GM18520 (cell line): ENCODE results near the gene BRINP2.

ENCODE experiments used
- ATAC-seq: cut with Tn5 transposase; IDR thresholded peaks from one replicate; pipeline ENCODE4 v1.9.1; 2021; ENCODE audit not compliant: unreplicated experiment

The BRINP2 gene

DNA sequence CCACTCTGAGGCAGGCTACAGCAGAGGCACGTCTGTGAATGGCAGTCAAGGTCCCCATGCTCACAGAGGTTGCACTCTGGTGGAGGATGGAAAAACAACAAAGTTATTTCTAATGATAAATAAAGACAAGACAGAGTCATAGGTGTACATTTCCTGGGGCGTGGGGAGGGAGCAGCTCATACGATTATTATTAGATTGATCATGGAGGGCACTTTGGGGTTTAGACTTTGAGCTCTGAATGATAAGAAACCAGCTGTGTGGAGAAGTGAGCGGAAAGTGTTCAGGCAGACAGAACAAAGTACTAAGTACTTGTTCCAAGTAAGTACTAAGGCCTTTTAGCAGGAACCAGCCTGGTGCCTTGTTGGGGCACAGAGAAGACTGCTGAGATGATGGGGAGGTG is 86.8 kb downstream of the BRINP2 start:
- ATAC-seq: no peak

GRCh38 chr1:177270863-177271262 is 100.1 kb downstream of the BRINP2 start:
- no peak for ATAC-seq

GRCh38 chr1:177273141-177273540 is 102.4 kb downstream of the BRINP2 start:
- ATAC-seq: no peak

DNA sequence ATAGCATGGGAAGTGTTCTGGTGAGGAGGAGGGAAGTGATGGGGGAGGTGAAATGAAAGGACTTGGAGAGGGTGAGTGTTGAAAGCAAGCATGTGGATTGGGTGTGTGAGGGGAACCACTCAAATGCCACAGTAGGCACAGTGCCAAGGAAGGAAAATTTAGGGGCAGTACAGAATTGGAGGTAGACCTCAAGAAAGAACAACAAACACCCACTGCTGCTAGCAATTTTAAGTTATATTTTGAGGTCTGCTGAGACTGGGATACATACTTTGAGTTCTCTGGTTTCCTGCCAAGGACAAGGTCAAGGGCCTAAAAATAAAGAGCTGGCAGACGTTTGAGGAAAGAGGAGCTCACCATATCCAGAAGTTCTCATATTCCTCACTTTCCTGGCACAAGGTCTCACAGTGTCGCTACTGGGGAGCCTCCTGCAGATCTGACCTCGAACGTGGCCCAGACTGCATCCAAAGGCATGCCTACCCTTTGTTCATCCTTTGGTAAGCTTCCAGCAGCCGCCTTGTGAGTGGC is 104.0 kb downstream of the BRINP2 start:
- no peak for ATAC-seq

GRCh38 chr1:177275736-177276135 is 105.0 kb downstream of the BRINP2 start:
- no peak for ATAC-seq

GRCh38 chr1:177278626-177279390 is 108.0 kb downstream of the BRINP2 start:
- ATAC-seq: no peak

DNA sequence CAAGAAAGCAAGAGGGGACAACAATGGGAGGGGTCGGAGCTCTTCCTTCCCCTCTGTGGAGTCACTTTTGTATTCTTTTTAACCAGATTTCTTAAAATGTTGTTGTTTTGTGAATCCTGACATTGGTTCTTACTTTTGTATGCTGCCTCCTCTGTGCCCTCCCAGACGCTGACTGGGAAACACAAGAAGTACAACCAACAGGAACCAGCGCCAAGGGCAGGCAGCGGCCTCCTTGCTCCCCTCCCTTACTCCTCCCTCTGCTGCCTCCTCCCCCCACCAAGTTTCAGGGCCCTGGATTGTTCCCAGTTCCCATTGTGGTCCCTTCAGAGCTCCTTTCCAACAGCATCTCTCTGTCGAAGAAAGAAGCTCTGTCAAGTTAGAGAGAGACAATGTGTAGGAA is 111.1 kb downstream of the BRINP2 start:
- no peak for ATAC-seq

DNA sequence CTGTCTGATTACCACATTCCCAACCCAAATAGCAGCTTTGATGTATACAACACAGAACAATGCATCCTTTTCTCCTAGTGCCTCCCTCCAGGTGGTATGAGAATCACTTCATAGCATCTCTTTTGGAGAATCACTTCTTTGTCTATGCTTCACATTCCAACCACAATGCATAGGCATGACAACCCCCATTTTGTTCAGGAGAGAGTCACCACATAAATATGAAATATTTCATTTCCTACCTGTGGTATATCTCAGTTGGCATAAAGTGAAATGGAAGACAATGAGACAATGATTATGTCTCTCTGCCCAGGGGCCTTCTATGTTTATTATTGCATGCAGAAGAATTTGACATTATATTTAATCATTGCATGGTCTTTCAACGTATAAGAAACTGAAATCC is 112.2 kb downstream of the BRINP2 start:
- no peak for ATAC-seq

DNA sequence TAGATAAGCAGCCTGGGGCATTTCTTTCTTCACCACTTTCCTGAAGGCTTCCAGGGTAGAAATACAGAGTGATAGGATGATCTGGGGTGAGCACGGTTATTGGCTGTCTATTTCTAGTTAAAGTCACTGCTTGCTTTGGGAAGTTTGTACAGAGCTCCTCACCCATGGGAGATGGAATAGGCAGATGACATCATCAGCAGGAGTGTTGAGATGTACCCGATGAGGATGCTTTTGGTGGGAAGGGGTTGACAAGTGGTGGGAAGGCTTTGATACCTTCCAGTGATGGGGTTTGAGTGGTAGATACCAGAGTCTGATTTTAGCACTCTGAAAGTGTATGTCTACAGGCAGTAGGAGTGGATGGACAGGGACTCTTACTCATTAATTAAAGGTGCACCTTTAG is 112.6 kb downstream of the BRINP2 start:
- no peak for ATAC-seq

DNA sequence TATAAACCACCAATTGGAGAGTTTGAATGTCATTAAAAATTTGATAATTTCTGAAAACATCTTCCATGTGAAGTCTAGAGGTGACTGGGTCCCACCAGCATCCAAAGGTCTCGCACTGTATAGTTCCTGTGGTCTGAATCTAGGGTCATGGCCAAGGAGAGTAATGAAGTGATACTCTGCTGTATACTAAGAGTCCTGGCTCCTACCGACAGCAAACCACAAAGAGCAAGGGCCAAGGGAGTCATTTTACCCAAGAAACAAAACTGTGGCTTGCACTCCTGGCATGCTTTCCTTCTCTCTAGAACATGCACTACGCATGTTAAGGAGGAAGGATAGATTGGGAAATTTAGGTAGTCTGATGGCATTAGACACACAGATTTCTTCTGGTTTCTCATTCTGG is 115.6 kb downstream of the BRINP2 start:
- no peak for ATAC-seq

GRCh38 chr1:177287270-177287669 is 116.5 kb downstream of the BRINP2 start:
- ATAC-seq: no peak

DNA sequence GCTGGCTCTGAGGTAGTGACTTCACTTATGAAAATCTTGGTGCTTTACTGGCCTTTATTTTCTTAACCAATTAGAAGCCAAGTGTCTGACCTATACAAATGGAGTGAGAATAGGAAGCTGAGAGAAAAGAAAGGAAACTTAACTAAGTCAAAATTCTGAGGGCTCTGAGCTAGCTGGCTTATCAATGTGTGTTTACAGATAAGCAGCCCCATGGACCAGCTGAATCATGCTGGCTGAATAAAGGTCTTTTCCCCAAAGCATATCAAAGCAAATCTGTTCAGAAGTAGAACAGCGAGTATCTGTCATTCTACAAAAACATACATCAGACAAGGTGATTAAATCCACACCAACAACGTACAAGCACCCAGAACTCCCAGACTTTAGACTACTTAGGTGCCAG is 117.2 kb downstream of the BRINP2 start:
- ATAC-seq: no peak

DNA sequence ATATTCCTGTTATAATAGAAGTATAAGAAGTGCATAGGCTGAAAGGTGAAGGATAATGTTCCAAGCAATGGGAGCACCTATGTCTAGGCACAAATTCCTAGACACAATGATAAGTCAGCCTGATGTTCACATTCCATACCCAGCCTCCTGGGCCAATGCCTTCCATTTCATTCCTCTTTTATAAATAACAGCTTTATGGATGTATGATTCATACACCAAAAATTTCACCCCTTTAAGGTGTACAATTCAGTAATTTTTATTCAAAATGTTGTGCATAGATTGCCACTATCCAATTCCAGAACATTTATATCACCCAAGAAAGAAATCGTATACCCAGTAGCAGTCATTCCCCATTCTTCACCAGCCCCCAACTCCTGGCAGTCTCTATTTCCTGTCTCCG is 118.8 kb downstream of the BRINP2 start:
- ATAC-seq: no peak

- no peak for ATAC-seq
Measured at GRCh38 chr1:177300431-177300830, 129.7 kb downstream of the BRINP2 start.

DNA sequence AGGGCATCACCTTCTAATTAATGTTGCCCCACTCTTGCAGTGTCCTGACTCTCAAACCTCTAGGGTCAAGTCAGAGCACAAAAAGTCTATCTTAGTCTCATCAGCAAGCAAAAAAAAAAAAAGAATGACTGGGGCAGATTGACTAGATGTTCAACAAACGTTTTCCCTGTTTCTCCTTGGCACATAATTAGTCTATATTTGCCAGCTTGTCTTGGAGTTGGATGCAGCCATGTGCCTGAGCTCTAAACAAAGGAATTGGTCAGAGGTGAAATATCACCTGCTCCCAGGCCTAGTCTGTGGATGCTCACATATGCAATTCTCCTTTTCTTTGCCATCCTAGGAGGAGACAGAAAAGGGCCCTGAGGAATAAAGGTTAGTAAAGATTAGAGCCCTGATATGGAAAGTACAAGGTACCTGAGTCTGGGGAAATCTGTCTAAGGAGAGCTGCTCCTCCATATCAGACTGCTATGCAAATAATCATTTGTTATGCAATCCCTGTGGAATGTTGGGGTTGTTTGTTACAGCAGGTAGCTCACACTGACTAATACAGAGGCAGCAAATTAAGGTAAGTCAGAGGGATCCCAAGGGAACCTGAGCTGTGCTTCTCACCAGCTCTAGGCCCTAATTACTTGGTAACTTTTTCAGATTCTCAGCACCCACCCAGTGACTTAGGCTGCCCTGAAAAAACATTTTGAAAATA is 130.8 kb downstream of the BRINP2 start:
- ATAC-seq: no peak

GRCh38 chr1:177302357-177303044 is 131.7 kb downstream of the BRINP2 start:
- no peak for ATAC-seq

DNA sequence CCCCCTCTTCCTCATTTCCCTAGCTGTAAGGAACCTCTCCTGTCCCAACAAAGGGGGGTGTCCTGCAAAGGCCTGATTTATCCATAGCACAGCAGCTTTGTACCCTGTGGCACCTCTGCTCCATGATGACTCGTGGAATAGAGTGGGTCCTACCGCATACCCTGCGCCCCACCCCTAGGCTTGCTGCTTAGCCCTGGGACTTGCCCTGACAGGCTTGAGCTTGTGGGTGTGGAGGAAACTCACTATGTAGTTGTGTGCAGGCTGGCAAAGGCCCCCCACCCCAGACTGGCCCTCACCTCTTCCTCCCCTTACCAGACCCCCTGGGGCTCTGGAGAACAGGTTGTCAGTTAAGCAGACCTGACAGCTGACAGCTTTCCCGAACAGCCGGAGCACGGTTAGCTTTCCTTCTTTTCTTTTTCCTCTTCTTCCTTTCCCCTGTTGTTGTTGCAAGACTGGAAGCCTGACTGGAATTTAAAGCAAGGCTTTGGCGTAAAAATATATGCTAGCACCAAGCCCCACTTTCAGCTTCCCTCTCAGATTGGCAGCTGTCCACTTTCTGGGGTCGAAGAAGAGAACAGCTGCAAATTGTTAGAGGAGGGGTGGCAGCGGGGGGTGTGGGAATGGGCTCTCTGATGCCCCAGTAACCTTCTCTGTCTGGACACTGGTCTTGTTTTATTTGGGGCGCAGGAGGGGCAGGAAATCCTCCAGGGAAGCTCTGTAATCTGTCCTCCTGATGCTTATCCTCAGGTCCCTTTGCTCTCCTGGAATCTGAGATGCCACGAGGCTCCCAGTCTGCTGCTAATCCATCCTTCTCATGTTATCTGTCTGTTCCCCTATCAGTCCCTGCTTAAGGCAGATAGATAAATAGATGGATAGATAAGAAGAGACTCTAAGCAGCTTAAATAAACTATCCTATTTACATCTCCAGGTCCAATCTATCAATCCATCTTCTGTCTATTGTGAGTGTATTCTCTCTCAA is 134.6 kb downstream of the BRINP2 start:
- no peak for ATAC-seq

DNA sequence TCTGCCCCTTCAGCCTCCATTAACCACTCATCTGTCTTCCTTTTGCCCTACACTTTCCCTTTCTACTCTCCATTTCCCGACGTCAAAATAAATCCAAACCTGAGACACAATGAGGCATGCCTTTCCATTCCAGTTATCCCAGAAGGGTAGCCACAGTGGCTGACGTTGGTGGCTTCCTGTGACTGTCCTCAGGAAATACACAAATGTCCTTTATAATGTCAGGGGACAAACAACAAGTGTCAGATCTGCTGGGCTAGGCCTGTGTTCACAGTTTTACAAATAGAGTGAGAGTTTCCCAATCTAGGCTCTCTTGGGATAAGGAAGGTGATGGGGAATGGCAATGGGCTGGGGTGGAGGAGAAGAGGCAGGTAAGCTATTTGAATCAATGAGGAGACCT is 135.3 kb downstream of the BRINP2 start:
- ATAC-seq: no peak

DNA sequence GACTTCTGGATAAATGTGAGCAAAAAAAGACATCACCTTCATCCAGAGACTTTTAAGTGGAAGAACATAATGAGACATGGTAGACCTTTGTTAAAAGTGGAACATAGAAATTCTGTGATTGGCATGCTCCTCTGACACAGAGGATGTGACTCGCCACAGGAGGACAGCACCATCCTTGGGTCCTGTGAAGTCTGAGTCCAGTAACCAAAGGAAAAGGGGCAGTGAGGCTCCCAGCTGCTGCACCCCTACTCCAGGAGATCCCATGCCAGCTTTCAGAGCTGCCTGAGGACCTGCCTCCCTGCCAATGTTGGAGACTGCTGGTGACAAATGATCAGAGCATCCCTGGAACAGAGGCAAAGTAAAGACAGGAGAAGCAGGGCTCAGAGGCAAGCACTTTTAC is 136.2 kb downstream of the BRINP2 start:
- ATAC-seq: no peak

DNA sequence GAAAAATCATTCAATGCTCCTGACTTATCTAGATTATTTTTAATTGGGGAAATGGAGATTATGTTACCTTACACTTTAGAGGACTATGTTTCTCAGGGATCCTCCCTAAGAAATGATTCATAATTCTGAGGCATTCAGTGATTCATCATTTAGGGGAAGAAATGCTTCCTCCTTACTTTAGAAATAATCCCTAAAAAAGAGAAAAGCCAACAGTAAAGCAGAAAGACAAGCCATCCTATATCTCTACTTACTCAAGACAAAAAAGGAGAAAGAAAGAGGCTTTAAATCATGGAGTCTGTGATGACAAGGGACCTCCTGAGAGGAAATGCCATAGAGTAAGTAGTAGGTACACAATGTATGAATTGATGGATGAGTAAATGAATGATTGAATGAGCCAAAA is 137.0 kb downstream of the BRINP2 start:
- no peak for ATAC-seq

GRCh38 chr1:177309880-177310279 is 139.1 kb downstream of the BRINP2 start:
- ATAC-seq: no peak
